HCT116 (cell line): ENCODE measurements around the gene PIM3. TPM values are rescaled to one million over a fixed set of nuclear protein-coding genes. Genes with fewer than 3 reads are reported as not detected.

ENCODE experiments used
- ATAC-seq: fragments of 200-7000 bp; cut with Tn5 transposase; 2 replicates; pipeline ENCODE4 v1.9.1; 2020; ENCODE audit warnings: mild to moderate bottlenecking, moderate library complexity
- BruUV-seq: library from RNA; stranded (reverse); fragments of 400-500 nt; replicated peaks from 2 replicates; lab custom pipeline; 2021; lab: Mats Ljungman, UMichigan
- CTCF ChIA-PET: fragments of 300-600 bp; sonication (Branson Sonifier 250); formaldehyde crosslinking; loops from one replicate; lab custom pipeline; 2021; ENCODE audit warnings: antibody characterized with exemption; lab: Charles Lee
- POLR2A ChIA-PET: fragments of 300-600, 350-600 bp; sonication (Branson Sonifier 250); formaldehyde crosslinking; loops from one replicate; lab custom pipeline; 2021; ENCODE audit warnings: antibody characterized with exemption; lab: Charles Lee
- RAD21 ChIA-PET, 2 experiments: fragments of 300-600 bp; sonication (Branson Sonifier 250); formaldehyde crosslinking; loops; one replicate each; lab custom pipeline; 2023; ENCODE audit warnings: low total read pairs in 2 of 2; ENCODE audit not compliant: uncharacterized antibody in 2 of 2, unreplicated experiment in 2 of 2, low non-redundant PET in 1 of 2; lab: Charles Lee
- DNase-seq: peaks from one replicate; pipeline ENCODE4 v3.0.0-alpha.2; 2010; ENCODE audit warnings: low read depth, low spot score
- H2AFZ ChIP-seq: fragments of 200-600 bp; shearing (Covaris generic), sonication (generic); 2 replicates; pipeline ENCODE4 v1.6.1; 2017; ENCODE audit warnings: low read depth, mixed run types, mixed read lengths, antibody characterized with exemption, low read length; ENCODE audit not compliant: poor library complexity, severe bottlenecking
- H3K27ac ChIP-seq: 2 replicates; pipeline ENCODE4 v1.5.1; 2012; ENCODE audit warnings: low read depth, low read length
- H3K27me3 ChIP-seq: fragments of 200-600 bp; sonication (generic); 2 replicates; pipeline ENCODE4 v1.6.1; 2016; ENCODE audit warnings: mixed run types, low read length, mixed read lengths; ENCODE audit not compliant: insufficient read depth
- H3K36me3 ChIP-seq, 2 experiments: fragments of 200-500 bp in 1 of 2; fragments of 200-600 bp in 1 of 2; sonication (Bioruptor generic) in 1 of 2; sonication (generic) in 1 of 2; 2 replicates each; pipeline versions ENCODE4 v1.5.1 to v1.6.1; 2014 to 2016; ENCODE audit warnings: low read length in 2 of 2, inconsistent platforms in 1 of 2, mixed read lengths in 1 of 2, mixed run types in 1 of 2; ENCODE audit not compliant: insufficient read depth in 2 of 2, control insufficient read depth in 1 of 2
- H3K4me1 ChIP-seq, 2 experiments: fragments of 200-600 bp in 1 of 2; sonication (generic) in 1 of 2; 2 replicates each; pipeline versions ENCODE4 v1.5.1 to v1.6.1; 2012 to 2017; ENCODE audit warnings: low read length in 2 of 2, inconsistent platforms in 1 of 2, mild to moderate bottlenecking in 1 of 2, mixed read lengths in 1 of 2, mixed run types in 1 of 2, moderate library complexity in 1 of 2; ENCODE audit not compliant: insufficient read depth in 2 of 2, control insufficient read depth in 1 of 2
- H3K4me2 ChIP-seq: fragments of 200-600 bp; sonication (generic); 2 replicates; pipeline ENCODE4 v1.6.1; 2017; ENCODE audit warnings: mixed run types, low read length, mixed read lengths
- H3K4me3 ChIP-seq, 2 experiments: fragments of 200-600 bp in 1 of 2; sonication (generic) in 1 of 2; replicated peaks in 1 of 2; 2 replicates each; pipeline ENCODE4 v1.5.1; 2011 to 2016; ENCODE audit warnings: low read length in 2 of 2, control low read depth in 1 of 2, low read depth in 1 of 2, mild to moderate bottlenecking in 1 of 2, mixed read lengths in 1 of 2, mixed run types in 1 of 2
- H3K79me2 ChIP-seq: fragments of 200-600 bp; sonication (generic); 2 replicates; pipeline ENCODE4 v1.6.1; 2017; ENCODE audit warnings: mild to moderate bottlenecking, mixed run types, low read length, moderate library complexity, mixed read lengths; ENCODE audit not compliant: insufficient read depth
- H3K9ac ChIP-seq: fragments of 200-600 bp; sonication (generic); 2 replicates; pipeline ENCODE4 v1.6.1; 2016; ENCODE audit warnings: low read length, mixed read lengths
- H3K9me2 ChIP-seq: fragments of 200-600 bp; sonication (generic), shearing (Covaris generic); 2 replicates; pipeline ENCODE4 v1.6.1; 2017; ENCODE audit warnings: mixed run types, mild to moderate bottlenecking, moderate library complexity; ENCODE audit not compliant: insufficient read depth
- H3K9me3 ChIP-seq, 2 experiments: fragments of 200-500 bp in 1 of 2; fragments of 200-600 bp in 1 of 2; sonication (Bioruptor generic) in 1 of 2; sonication (generic) in 1 of 2; 2 replicates each; pipeline ENCODE4 v1.6.1; 2014 to 2017; ENCODE audit warnings: low read length in 2 of 2, mixed read lengths in 2 of 2, inconsistent platforms in 1 of 2, low read depth in 1 of 2, mild to moderate bottlenecking in 1 of 2, mixed run types in 1 of 2, moderate library complexity in 1 of 2; ENCODE audit not compliant: control insufficient read depth in 1 of 2, insufficient read depth in 1 of 2
- H4K20me1 ChIP-seq: fragments of 200-600 bp; sonication (generic), shearing (Covaris generic); 2 replicates; pipeline ENCODE4 v1.6.1; 2017; ENCODE audit warnings: mixed run types, mild to moderate bottlenecking, moderate library complexity; ENCODE audit not compliant: insufficient read depth
- ELF1 ChIP-seq: IDR thresholded peaks from 2 replicates; pipeline ENCODE4 v1.6.1; 2012; ENCODE audit warnings: low read depth, borderline replicate concordance
- EZH2 ChIP-seq: fragments of 200-600 bp; sonication (generic); IDR thresholded peaks from 2 replicates; pipeline ENCODE4 v1.6.1; 2017; ENCODE audit warnings: antibody characterized with exemption, mixed run types
- EZH2phosphoT487 ChIP-seq: fragments of 200-600 bp; IDR thresholded peaks from 2 replicates; pipeline ENCODE4 v1.6.1; 2018; ENCODE audit warnings: antibody characterized with exemption, borderline replicate concordance
- JUND ChIP-seq: IDR thresholded peaks from 2 replicates; pipeline ENCODE4 v1.6.1; 2012
- SP1 ChIP-seq: IDR thresholded peaks from 2 replicates; pipeline ENCODE4 v1.6.1; 2012; ENCODE audit warnings: low read depth
- SRF ChIP-seq: IDR thresholded peaks from 2 replicates; pipeline ENCODE4 v1.6.1; 2012; ENCODE audit warnings: low read depth
- YY1 ChIP-seq: IDR thresholded peaks from 2 replicates; pipeline ENCODE4 v1.6.1; 2011; ENCODE audit warnings: low read length, low read depth, moderate library complexity, mild to moderate bottlenecking; ENCODE audit not compliant: insufficient replicate concordance; ENCODE audit errors: extremely low read depth
- ZFX ChIP-seq: fragments of 450-650 bp; IDR thresholded peaks from 2 replicates; pipeline ENCODE4 v1.6.1; 2017
- ZNF274 ChIP-seq: fragments of 200-500 bp; sonication (Bioruptor generic); IDR thresholded peaks from 2 replicates; pipeline ENCODE4 v1.6.1; 2014; ENCODE audit warnings: mild to moderate bottlenecking, low read depth, low read length, inconsistent platforms
- intact Hi-C: fragments of 100-400 bp; cut with micrococcal nuclease; formaldehyde crosslinking; loops from 2 replicates; pipeline ENCODE4 v1.10.0; 2022
- total RNA-seq: library from RNA; stranded (reverse); gene quantifications from one replicate; pipeline ENCODE4 v1.2.1, GENCODE V29; 2021; ENCODE audit not compliant: unreplicated experiment
- TF ChIP-seq, protein P1 (sequence below): IDR thresholded peaks from 2 replicates; pipeline ENCODE4 v1.6.1; 2012; ENCODE audit warnings: low read depth
- TF ChIP-seq, protein P2 (sequence below): IDR thresholded peaks from 2 replicates; pipeline ENCODE4 v1.6.1; 2011; ENCODE audit warnings: mild to moderate bottlenecking, low read length, moderate library complexity; ENCODE audit not compliant: insufficient replicate concordance; ENCODE audit errors: extremely low read depth

The PIM3 gene
- total RNA-seq, 1 experiment from 2014 or later = 116 TPM

DNA sequence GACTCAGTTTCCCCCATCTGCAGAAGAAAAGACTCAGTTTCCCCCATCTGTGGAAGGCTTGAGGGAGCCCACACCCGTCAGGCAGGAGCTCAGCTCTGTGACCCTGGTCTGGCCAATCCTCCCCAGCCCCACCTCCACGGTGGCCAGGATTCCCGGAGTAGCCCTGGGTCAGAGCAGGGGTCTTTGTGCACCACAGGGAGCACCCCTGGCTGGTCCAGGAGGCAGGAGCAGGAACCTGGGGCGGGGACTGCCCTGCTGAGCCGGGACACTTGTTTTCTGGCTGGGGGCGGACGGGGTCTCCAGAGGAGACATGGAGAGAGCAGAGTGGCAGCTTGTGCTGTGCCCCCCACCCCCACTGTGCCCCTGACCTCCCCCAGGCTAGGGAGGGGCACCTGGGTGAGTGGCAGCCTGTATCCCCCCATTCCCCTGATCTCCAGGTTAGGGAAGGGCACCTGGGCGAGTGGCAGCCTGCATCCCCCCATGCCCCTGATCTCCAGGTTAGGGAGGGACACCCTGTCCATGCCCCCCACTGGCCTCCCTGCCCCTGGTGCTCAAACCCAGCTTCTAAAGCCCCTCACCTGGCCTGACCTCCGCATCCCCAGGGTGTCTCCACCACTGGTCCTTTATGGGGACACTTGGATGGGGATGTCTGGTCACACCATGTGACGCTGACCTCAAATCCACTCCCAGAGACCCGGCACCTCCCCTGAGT is 33.2 kb downstream of the PIM3 start:
- RAD21 ChIA-PET = interaction anchor here in 1 of 2 experiments (0.8 kb wide), 1 partner anchor 23 kb away, joined by 3 read pairs; no protein-coding TSS in a partner anchor
- ATAC-seq = peak; percentile 37
- CTCF ChIA-PET = interaction anchor here (1.5 to 2.3 kb wide), 2 partner anchors 13 to 63 kb away, joined by 3 to 8 read pairs; no protein-coding TSS in a partner anchor

More for the DNA sequence above, 33.2 kb downstream of the PIM3 start:
- POLR2A ChIA-PET = no interaction called here
- no TSS peak for BruUV-seq
- H3K27me3 ChIP-seq = no peaks in the 10 kb centered on the region
- no peak for DNase-seq
- H3K4me3 ChIP-seq = no peak overlapping the region
- no peak overlapping the region for H2AFZ ChIP-seq
- no peaks in the 10 kb centered on the region for H4K20me1 ChIP-seq
- no peaks in the 10 kb centered on the region for H3K9me2 ChIP-seq
- peak overlapping the region; percentile 17; the same call in 1 of the 2 replicates for H3K4me2 ChIP-seq
- peaks cover 0 to 14% of the 10 kb centered on the region in 2 experiments; a peak in 1 of 4 replicates for H3K4me1 ChIP-seq
- H3K79me2 ChIP-seq = no peaks in the 10 kb centered on the region
- TF ChIP-seq SRF (no peak), EZH2phosphoT487 (no peak), EZH2 (no peak), ZFX (no peak), ZNF274 (no peak), JUND (no peak), YY1 (no peak), SP1 (no peak), ELF1 (no peak)
- TF ChIP-seq, protein P1, sequence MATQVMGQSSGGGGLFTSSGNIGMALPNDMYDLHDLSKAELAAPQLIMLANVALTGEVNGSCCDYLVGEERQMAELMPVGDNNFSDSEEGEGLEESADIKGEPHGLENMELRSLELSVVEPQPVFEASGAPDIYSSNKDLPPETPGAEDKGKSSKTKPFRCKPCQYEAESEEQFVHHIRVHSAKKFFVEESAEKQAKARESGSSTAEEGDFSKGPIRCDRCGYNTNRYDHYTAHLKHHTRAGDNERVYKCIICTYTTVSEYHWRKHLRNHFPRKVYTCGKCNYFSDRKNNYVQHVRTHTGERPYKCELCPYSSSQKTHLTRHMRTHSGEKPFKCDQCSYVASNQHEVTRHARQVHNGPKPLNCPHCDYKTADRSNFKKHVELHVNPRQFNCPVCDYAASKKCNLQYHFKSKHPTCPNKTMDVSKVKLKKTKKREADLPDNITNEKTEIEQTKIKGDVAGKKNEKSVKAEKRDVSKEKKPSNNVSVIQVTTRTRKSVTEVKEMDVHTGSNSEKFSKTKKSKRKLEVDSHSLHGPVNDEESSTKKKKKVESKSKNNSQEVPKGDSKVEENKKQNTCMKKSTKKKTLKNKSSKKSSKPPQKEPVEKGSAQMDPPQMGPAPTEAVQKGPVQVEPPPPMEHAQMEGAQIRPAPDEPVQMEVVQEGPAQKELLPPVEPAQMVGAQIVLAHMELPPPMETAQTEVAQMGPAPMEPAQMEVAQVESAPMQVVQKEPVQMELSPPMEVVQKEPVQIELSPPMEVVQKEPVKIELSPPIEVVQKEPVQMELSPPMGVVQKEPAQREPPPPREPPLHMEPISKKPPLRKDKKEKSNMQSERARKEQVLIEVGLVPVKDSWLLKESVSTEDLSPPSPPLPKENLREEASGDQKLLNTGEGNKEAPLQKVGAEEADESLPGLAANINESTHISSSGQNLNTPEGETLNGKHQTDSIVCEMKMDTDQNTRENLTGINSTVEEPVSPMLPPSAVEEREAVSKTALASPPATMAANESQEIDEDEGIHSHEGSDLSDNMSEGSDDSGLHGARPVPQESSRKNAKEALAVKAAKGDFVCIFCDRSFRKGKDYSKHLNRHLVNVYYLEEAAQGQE = no peak
- TF ChIP-seq, protein P2, sequence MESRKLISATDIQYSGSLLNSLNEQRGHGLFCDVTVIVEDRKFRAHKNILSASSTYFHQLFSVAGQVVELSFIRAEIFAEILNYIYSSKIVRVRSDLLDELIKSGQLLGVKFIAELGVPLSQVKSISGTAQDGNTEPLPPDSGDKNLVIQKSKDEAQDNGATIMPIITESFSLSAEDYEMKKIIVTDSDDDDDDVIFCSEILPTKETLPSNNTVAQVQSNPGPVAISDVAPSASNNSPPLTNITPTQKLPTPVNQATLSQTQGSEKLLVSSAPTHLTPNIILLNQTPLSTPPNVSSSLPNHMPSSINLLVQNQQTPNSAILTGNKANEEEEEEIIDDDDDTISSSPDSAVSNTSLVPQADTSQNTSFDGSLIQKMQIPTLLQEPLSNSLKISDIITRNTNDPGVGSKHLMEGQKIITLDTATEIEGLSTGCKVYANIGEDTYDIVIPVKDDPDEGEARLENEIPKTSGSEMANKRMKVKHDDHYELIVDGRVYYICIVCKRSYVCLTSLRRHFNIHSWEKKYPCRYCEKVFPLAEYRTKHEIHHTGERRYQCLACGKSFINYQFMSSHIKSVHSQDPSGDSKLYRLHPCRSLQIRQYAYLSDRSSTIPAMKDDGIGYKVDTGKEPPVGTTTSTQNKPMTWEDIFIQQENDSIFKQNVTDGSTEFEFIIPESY = no peak
- H3K9me3 ChIP-seq = 0 out of 4 replicates have a peak, but pooled peaks cover 4 to 6% of the 10 kb centered on the region in 2 experiments
- H3K27ac ChIP-seq = no peak overlapping the region
- H3K9ac ChIP-seq = no peak overlapping the region
- intact Hi-C loops = loop anchor here (1.0 kb wide), 1 partner anchor 63 kb away; no protein-coding TSS in a partner anchor
- H3K36me3 ChIP-seq = no peaks in the 10 kb centered on the region
